IPS DF 6.9 (cell line): Measurements from ENCODE around the gene LAMA5.

Experiments
- DNase-seq: peaks from one replicate; pipeline ENCODE4 v3.0.0-alpha.2; 2013; ENCODE audit warnings: low read depth, low spot score
- H3K27ac ChIP-seq: one replicate; pipeline ENCODE4 v1.5.1; 2013; ENCODE audit warnings: low read length, control low read depth
- H3K27me3 ChIP-seq: 2 replicates; pipeline ENCODE4 v1.6.1; 2013; ENCODE audit warnings: mild to moderate bottlenecking, low read length; ENCODE audit not compliant: control insufficient read depth, insufficient read depth
- H3K36me3 ChIP-seq: 2 replicates; pipeline ENCODE4 v1.6.1; 2013; ENCODE audit warnings: low read length; ENCODE audit not compliant: control insufficient read depth, insufficient read depth
- H3K4me1 ChIP-seq: 2 replicates; pipeline ENCODE4 v1.6.1; 2013; ENCODE audit warnings: low read length; ENCODE audit not compliant: control insufficient read depth, insufficient read depth
- H3K4me3 ChIP-seq: 2 replicates; pipeline ENCODE4 v1.5.1; 2013; ENCODE audit warnings: mild to moderate bottlenecking, low read length
- H3K9me3 ChIP-seq: 2 replicates; pipeline ENCODE4 v1.6.1; 2013; ENCODE audit warnings: low read length, inconsistent platforms; ENCODE audit not compliant: control insufficient read depth, insufficient read depth
- WGBS: extraction: QIAGEN DNeasy Blood & Tissue Kit; methylation state at CpG from one replicate; pipeline ENCODE4 v1.1.7; 2013; ENCODE audit warnings: mixed read lengths, missing lambda C conversion rate; ENCODE audit not compliant: insufficient read length, insufficient coverage; 5-methylcytosine and 5-hydroxymethylcytosine counted together

Gene LAMA5

GRCh38 chr20:62354811-62355341, 12.2 kb downstream of the LAMA5 start:
- no peak overlapping the region for H3K27ac ChIP-seq
- no peak for DNase-seq
- H3K4me3 ChIP-seq = no peak overlapping the region
- peaks cover 18% of the 10 kb centered on the region for H3K4me1 ChIP-seq
- no peaks in the 10 kb centered on the region for H3K27me3 ChIP-seq
- no CpG with 5 or more reads among the region's 16 CpGs for WGBS
- peaks cover 37% of the 10 kb centered on the region for H3K36me3 ChIP-seq
- H3K9me3 ChIP-seq = no peaks in the 10 kb centered on the region

GRCh38 chr20:62354031-62354808, 12.9 kb downstream of the LAMA5 start:
- no CpG with 5 or more reads among the region's 14 CpGs for WGBS
- Histone ChIP-seq H3K27me3 (no peaks in the 10 kb centered on the region), H3K4me3 (no peak overlapping the region), H3K9me3 (no peaks in the 10 kb centered on the region), H3K4me1 (peaks cover 17% of the 10 kb centered on the region), H3K36me3 (peaks cover 38% of the 10 kb centered on the region), H3K27ac (no peak overlapping the region)
- no peak for DNase-seq

GRCh38 chr20:62353289-62354030, 13.7 kb downstream of the LAMA5 start:
- Histone ChIP-seq H3K4me3 (no peak overlapping the region), H3K4me1 (peaks cover 14% of the 10 kb centered on the region; the same call in 1 of the 2 replicates), H3K9me3 (no peaks in the 10 kb centered on the region), H3K27me3 (no peaks in the 10 kb centered on the region), H3K36me3 (peaks cover 36% of the 10 kb centered on the region), H3K27ac (no peak overlapping the region)
- WGBS = no CpG with 5 or more reads among the region's 16 CpGs
- no peak for DNase-seq

GRCh38 chr20:62352402-62353288, 14.5 kb downstream of the LAMA5 start:
- no peak for DNase-seq
- no CpG with 5 or more reads among the region's 43 CpGs for WGBS
- Histone ChIP-seq H3K27ac (no peak overlapping the region), H3K4me3 (no peak overlapping the region), H3K27me3 (no peaks in the 10 kb centered on the region), H3K4me1 (peaks cover 14% of the 10 kb centered on the region; the same call in 1 of the 2 replicates), H3K9me3 (no peaks in the 10 kb centered on the region), H3K36me3 (peaks cover 37% of the 10 kb centered on the region)

GRCh38 chr20:62351469-62352401, 15.4 kb downstream of the LAMA5 start:
- no peak for DNase-seq
- Histone ChIP-seq H3K27ac (no peak overlapping the region), H3K36me3 (peaks cover 46% of the 10 kb centered on the region), H3K9me3 (no peaks in the 10 kb centered on the region), H3K4me3 (no peak overlapping the region), H3K4me1 (peaks cover 14% of the 10 kb centered on the region; the same call in 1 of the 2 replicates), H3K27me3 (no peaks in the 10 kb centered on the region)
- WGBS = no CpG with 5 or more reads among the region's 60 CpGs

- no peak overlapping the region for H3K27ac ChIP-seq
- no CpG with 5 or more reads among the region's 23 CpGs for WGBS
- H3K36me3 ChIP-seq = peaks cover 54% of the 10 kb centered on the region
- no peaks in the 10 kb centered on the region for H3K27me3 ChIP-seq
- H3K9me3 ChIP-seq = no peaks in the 10 kb centered on the region
- no peak for DNase-seq
- no peak overlapping the region for H3K4me3 ChIP-seq
- peaks cover 10% of the 10 kb centered on the region; the same call in 1 of the 2 replicates for H3K4me1 ChIP-seq
These were observed 16.3 kb downstream of the LAMA5 start for GRCh38 chr20:62350629-62351422.

- no CpG with 5 or more reads among the region's 16 CpGs for WGBS
- no peak for DNase-seq
These were observed 16.9 kb downstream of the LAMA5 start for GRCh38 chr20:62350098-62350628.

GRCh38 chr20:62349556-62350097, 17.5 kb downstream of the LAMA5 start:
- no peaks in the 10 kb centered on the region for H3K9me3 ChIP-seq
- H3K27me3 ChIP-seq = no peaks in the 10 kb centered on the region
- H3K36me3 ChIP-seq = peaks cover 58% of the 10 kb centered on the region
- 100% methylated on average over 1 of the region's 7 CpGs for WGBS
- DNase-seq = no peak
- peaks cover 4% of the 10 kb centered on the region; the same call in 1 of the 2 replicates for H3K4me1 ChIP-seq
- no peak overlapping the region for H3K4me3 ChIP-seq
- H3K27ac ChIP-seq = no peak overlapping the region

More at GRCh38 chr20:62350098-62350628, 16.9 kb downstream of the LAMA5 start:
- Histone ChIP-seq H3K4me1 (peaks cover 8% of the 10 kb centered on the region; the same call in 1 of the 2 replicates), H3K9me3 (no peaks in the 10 kb centered on the region), H3K4me3 (no peak overlapping the region), H3K27me3 (no peaks in the 10 kb centered on the region), H3K27ac (no peak overlapping the region), H3K36me3 (peaks cover 58% of the 10 kb centered on the region)
